HepG2 (cell line): ENCODE results near the gene SLCO2A1.

Source experiments
- CTCF ChIP-seq: sonication (generic); formaldehyde crosslinking; IDR thresholded peaks from 2 replicates; pipeline ENCODE4 v1.5.0; 2020; ENCODE audit warnings: mild to moderate bottlenecking, missing genetic modification reagents, moderate library complexity
- ETV6 ChIP-seq: sonication (generic); formaldehyde crosslinking; conservative IDR thresholded peaks from 2 replicates; pipeline ENCODE4 v1.4.0; 2020; ENCODE audit warnings: missing genetic modification reagents
- GABPA ChIP-seq, 2 experiments: IDR thresholded peaks; 2 replicates each; pipeline ENCODE4 v1.6.1; 2011 to 2016; ENCODE audit warnings: low read depth in 2 of 2, low read length in 1 of 2, missing biosample characterization in 1 of 2, missing genetic modification characterization in 1 of 2
- MLX ChIP-seq: IDR thresholded peaks from 2 replicates; pipeline ENCODE4 v1.6.1; 2016
- POLR2AphosphoS5 ChIP-seq: IDR thresholded peaks from 2 replicates; pipeline ENCODE4 v1.6.1; 2012; ENCODE audit warnings: low read depth, low read length
- PREB ChIP-seq: sonication (generic); formaldehyde crosslinking; IDR thresholded peaks from 2 replicates; pipeline ENCODE4 v1.4.0; 2020; ENCODE audit warnings: missing genetic modification reagents
- TCF7L2 ChIP-seq: IDR thresholded peaks from 2 replicates; pipeline ENCODE4 v1.6.1; 2011; ENCODE audit warnings: mild to moderate bottlenecking, low read depth, low read length, moderate library complexity
- THRA ChIP-seq: sonication (generic); formaldehyde crosslinking; IDR thresholded peaks from 2 replicates; pipeline ENCODE4 v1.4.0; 2020; ENCODE audit warnings: missing genetic modification reagents, borderline replicate concordance
- ZBTB40 ChIP-seq, 2 experiments: fragments of 450-650 bp in 1 of 2; sonication (generic) in 1 of 2; formaldehyde crosslinking in 1 of 2; IDR thresholded peaks; 2 replicates each; pipeline versions ENCODE4 v1.6.1 to v1.8.0; 2016 to 2022; ENCODE audit warnings: antibody characterized with exemption in 1 of 2, mild to moderate bottlenecking in 1 of 2, missing genetic modification reagents in 1 of 2
- ZHX2 ChIP-seq, 2 experiments: sonication (generic) in 1 of 2; formaldehyde crosslinking in 1 of 2; IDR thresholded peaks; 2 replicates each; pipeline versions ENCODE4 v1.6.1 to v1.9.0; 2014 to 2022; ENCODE audit warnings: antibody characterized with exemption in 1 of 2, borderline replicate concordance in 1 of 2, inconsistent platforms in 1 of 2, low read depth in 1 of 2, missing genetic modification reagents in 1 of 2
- ZNF138 ChIP-seq: sonication (generic); formaldehyde crosslinking; IDR thresholded peaks from 2 replicates; pipeline ENCODE4 v1.5.0; 2020; ENCODE audit warnings: mild to moderate bottlenecking, low read depth, missing genetic modification reagents
- ZNF280B ChIP-seq: sonication (generic); formaldehyde crosslinking; IDR thresholded peaks from 2 replicates; pipeline ENCODE4 v1.5.0; 2020; ENCODE audit warnings: missing genetic modification reagents, mild to moderate bottlenecking, borderline replicate concordance

GRCh38 chr3:133890037-133890436 lies 139.7 kb downstream of the SLCO2A1 start:
- TF ChIP-seq ZBTB40 (IDR thresholded peaks at IDR 0.05), result no peak
- TF ChIP-seq ZBTB40 (CRISPR knock-in tag; IDR thresholded peaks at IDR 0.05), result no peak
- no peak for TF ChIP-seq TCF7L2
- TF ChIP-seq ZNF138 (CRISPR knock-in tag), result no peak
- no peak for TF ChIP-seq GABPA (IDR thresholded peaks at IDR 0.05; ENCODE audit: low read depth, low read length)
- TF ChIP-seq GABPA (CRISPR knock-in tag; IDR thresholded peaks at IDR 0.05; ENCODE audit: low read depth), result no peak
- no peak for TF ChIP-seq CTCF (CRISPR knock-in tag)
- no peak for TF ChIP-seq THRA (CRISPR knock-in tag)
- TF ChIP-seq PREB (CRISPR knock-in tag), result no peak
- TF ChIP-seq ZHX2 (IDR thresholded peaks at IDR 0.05; ENCODE audit: low read depth), result no peak
- TF ChIP-seq ZHX2 (CRISPR knock-in tag; IDR thresholded peaks at IDR 0.05; ENCODE audit: borderline replicate concordance), result no peak
- TF ChIP-seq POLR2AphosphoS5, result no peak
- no peak for TF ChIP-seq ETV6
- TF ChIP-seq MLX (CRISPR knock-in tag), result no peak
- no peak for TF ChIP-seq ZNF280B
